ENCODE data around the gene ARHGAP35.
"Not testable (repeated sequence)": the region's sequence is repeated elsewhere in the genome, so short reads cannot be mapped to it uniquely, and the experiment has no call there.

The ARHGAP35 gene

GRCh38 chr19:46860846-46861690 lies at the start of gene ARHGAP35:
Gene ARHGAP35, plus strand, starts transcription at chr19:46860997. Its CDS starts 57,679 bp downstream, at chr19:46918676.
- peak; percentile 41 for DNase-seq (ENCODE audit: low spot score)

GRCh38 chr19:46812977-46813838 lies 47.6 kb upstream of the ARHGAP35 start:
- DNase-seq (ENCODE audit: low spot score) = peak; percentile 100

DNA sequence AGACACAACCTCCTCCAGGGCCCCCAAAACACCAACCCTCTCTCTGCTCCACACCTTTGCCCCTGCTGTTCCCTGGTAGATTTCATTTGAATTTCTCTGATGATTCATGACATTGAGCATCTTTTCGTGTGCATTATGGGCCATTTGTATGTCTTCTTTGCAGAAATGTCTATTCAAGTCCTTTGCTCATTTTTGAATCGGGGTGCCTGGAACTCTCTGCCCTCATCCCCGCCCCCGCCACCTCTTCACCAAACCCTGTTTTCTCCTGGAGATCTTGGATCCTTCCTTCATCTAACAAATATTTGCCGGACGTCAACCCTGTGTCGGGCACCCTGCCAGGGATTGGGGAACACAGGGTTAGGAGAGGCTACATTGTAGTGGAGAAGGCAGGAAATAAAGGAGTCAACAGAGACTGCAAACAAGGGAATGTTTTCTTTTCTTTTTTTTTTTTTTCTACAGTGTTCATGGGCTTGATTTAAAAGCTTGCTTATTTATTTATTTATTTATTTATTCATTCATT lies 46.9 kb upstream of the ARHGAP35 start:
- peak; percentile 89 for DNase-seq (ENCODE audit: low spot score)

DNA sequence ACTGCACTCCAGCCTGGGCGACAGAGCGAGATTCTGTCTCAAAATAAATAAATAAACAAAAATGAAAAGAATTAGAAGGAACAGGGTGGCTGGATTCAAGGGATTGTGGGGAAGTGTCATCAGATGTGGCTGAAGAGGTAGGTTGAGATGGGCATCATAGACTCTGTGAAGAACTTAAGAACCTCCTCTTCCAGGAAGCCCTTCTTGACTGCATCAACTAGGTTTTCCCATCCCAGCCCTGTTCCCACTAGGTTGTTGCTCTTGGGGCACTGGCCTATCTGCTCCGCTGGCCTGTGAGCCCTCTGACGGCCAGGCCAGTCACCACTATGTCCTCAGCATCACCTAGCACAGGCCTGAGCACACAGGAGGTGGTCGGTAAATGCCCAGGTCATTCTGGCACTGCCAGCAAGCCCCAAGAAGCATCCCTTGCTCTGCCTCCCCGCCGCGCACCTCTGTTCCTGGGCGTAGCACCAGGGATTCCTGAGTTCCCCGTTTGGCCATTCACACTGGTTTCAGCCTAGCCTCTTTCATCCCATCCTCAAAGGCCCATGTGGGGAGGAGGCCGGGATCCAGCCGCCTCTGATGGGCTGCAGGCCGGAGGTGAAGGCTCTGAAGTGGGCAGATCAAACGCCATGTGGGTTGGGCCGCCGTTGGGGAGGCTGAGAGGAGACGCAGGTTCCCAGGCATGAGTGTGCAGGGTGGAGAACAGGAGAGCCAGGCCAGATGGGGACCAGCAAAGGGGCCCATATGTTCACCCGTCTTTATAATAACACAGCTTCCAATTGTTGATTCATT lies 44.8 kb upstream of the ARHGAP35 start:
- peak; percentile 100 for DNase-seq (ENCODE audit: low spot score)

DNA sequence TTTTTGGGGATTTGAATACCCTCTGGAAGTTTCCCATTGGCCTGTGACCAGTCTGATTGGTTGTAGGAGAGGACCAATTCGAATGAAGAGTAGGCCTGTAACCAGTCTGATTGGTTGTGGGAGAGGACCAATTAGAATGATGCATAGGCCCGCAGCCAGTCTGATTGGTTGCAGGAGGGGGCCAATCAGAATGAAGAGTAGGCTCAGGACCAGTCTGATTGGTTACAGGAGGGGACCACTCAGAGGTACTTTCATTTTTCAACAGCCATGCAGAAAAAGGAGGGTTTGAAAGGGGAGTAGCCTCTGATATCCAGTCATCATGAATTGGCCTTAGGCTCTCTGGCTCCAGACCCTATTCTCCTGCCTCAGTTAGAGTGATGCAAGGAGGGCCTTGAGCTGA lies 42.0 kb upstream of the ARHGAP35 start:
- DNase-seq (ENCODE audit: low spot score) = peak; percentile 85

GRCh38 chr19:46821512-46822409 lies 39.0 kb upstream of the ARHGAP35 start:
- peak; percentile 93 for DNase-seq (ENCODE audit: low spot score)

DNA sequence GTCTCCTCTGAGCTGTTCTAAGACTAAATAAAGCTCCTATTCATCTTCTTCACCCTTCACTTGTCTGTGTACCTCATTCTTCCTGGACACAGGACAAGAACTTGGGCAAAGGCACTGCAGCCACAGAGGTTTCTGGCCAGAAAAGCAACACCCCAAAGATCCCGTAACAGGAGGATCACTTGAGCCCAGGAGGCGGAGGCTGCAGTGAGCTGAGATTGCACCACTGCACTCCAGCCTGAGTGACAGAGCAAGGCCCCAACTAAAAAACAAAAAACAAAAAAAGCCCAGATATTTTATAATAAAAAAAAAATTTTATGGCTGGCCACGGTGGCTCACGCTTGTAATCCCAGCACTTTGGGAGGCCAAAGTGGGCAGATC lies 38.4 kb upstream of the ARHGAP35 start:
- DNase-seq (ENCODE audit: low spot score) = not testable (repeated sequence)

DNA sequence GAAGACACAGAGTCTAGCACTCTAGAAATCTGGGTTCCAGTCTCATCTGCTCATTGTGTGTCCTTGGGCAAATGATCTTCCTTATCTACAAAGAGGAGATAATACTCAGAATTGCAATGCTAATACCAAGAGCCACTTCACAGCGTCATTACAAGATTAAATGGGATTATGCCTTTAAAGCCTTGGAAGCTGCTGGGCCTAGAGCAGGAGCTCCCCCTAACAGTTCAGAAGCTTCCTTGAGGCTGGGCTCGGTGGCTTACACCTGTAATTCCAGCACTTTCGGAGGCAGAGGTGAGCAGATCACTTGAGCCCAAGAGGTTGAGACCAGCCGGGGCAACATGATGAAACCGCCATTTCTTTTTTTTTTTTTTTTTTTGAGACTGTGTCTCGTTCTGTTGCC lies 37.7 kb upstream of the ARHGAP35 start:
- no peak for DNase-seq (ENCODE audit: low spot score)

- DNase-seq (ENCODE audit: low spot score) = peak; percentile 52
Measured at GRCh38 chr19:46824890-46825730, 35.7 kb upstream of the ARHGAP35 start.

DNA sequence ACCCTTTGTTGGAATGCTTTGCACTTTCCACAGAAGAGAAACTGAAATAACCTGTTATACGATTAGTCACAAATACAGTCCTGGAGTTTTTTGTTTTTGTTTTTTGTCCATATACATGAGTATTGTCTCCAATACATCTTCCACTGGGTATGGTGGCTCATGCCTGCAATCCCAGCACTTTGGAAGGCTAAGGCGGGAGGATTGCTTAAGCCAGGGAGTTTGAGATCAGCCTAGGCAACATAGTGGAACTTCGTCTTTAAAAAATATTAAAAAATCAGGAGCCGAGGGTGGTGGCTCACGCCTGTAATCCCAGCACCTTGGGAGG lies 35.1 kb upstream of the ARHGAP35 start:
- DNase-seq (ENCODE audit: low spot score) = no peak

DNA sequence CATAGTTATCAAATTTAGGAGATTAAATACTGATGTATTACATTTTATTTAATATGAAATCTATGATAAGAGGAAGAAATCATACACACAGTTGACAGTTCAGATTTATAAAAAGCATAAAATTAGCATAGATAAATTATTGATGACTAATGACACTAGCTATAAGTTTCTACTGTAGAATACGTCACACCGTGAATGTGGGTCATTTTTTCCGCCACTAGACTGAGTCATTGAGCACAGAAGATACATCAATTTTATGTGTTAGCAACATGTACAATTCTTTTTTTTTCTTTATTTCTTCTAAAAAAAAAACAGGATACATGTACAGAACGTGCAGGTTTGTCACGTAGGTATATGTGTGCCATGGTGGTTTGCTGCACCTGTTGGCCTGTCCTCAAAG lies 32.3 kb upstream of the ARHGAP35 start:
- DNase-seq (ENCODE audit: low spot score) = no peak

DNA sequence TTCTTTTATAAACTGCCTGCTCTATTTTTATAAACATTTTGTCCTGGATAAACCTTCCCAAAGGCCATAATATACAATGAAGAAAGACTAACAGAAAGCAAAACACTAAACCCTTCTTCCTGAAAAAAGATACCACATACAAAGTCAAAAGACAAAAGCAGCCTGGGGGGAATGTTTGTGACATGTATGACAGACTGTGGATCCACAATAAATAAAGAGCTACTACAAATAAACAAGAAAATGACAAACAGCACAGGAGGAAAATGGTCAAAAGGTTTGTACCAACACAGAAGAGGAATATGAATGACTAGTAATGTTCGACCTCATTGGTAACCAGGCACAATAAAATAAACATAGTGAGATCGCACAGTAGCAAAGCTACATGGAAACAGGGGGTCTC lies 29.9 kb upstream of the ARHGAP35 start:
- no peak for DNase-seq (ENCODE audit: low spot score)

DNA sequence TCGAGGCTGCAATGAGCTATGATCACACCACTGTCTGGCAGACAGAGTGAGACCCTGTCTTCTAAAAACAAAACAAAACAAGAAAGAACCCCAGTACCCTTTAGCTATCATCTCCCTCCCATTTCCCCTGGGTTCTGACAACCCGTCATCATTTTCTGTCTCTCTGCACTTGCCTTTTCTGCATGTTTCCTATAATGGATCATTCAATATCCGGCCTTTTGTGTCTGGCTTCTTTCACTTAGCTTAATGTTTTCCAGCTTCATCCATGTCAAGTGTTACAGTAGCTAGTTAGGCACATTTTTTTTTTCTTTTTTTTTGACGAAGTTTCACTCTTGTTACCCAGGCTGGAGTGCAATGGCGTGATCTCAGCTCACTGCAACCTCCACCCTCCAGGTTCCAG lies 26.7 kb upstream of the ARHGAP35 start:
- DNase-seq (ENCODE audit: low spot score) = no peak

- no peak for DNase-seq (ENCODE audit: low spot score)
Measured at GRCh38 chr19:46834984-46835383, 25.8 kb upstream of the ARHGAP35 start.

DNA sequence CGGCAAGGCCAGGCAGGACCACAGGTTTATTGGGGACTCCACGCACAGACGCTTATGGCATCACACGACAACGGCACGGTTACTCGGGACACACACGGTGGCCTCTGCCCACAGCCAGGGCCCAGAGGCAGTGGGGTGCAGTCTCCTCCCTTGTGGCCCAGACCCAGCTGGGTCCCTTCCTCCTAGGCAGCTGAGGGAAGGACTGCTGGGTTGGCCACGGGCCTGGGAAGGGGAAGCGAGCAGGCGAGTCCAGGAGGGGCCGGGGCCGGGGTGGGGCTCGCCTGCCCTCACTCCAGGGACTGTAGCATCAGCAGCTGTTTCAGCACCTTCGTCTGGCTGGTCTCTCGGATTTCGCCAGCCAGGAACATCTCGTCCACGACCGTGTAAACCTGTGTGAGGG lies 22.6 kb upstream of the ARHGAP35 start:
- DNase-seq (ENCODE audit: low spot score) = no peak

- DNase-seq (ENCODE audit: low spot score) = peak; percentile 92
Measured at GRCh38 chr19:46839752-46840497, 20.9 kb upstream of the ARHGAP35 start.

DNA sequence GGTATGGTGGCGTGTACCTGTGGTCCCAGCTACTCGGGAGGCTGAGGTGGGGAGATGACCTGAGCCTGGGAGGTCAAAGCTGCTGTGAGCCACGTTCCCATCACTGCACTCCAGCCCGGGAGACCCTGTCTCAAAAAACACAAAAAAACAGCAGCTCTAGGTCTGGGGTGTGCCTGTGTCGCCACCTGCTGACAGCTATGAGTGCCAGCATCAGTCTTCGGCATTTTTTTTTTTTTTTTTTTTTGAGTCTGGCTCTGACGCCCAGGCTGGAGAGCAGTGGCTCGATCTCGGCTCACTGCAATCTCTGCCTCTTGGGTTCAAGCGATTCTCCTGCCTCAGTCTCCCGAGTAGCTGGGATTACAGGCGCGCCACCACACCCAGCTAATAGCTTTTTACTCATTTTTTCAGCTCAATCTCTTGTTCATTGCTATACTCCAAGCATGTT lies 20.3 kb upstream of the ARHGAP35 start:
- DNase-seq (ENCODE audit: low spot score) = peak; percentile 85

GRCh38 chr19:46841458-46842083 lies 19.2 kb upstream of the ARHGAP35 start:
- DNase-seq (ENCODE audit: low spot score) = peak; percentile 55

DNA sequence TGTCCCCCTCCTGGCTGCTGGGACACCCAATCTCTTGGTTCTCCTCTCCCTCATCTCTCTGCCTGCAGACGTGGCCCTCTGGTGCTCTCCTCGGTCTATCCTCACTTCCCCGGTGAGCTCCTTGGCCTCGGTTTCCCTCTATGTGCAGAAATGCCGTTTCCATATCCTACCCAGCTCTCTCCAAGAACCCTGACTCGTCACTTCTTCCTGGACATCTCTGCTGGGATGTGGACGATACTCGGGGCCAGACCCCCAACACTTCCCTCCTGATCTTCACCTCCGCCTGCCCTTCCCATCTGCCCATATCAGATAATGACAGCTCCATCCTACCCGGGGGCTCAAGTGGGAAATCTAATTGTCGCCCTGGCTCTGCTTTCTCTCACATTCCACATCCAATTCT lies 18.0 kb upstream of the ARHGAP35 start:
- no peak for DNase-seq (ENCODE audit: low spot score)
